ENCODE results near the gene GHSR. TPM values are rescaled to one million over a fixed set of nuclear protein-coding genes. Genes with fewer than 3 reads are reported as not detected.

GHSR gene
- total RNA-seq, 1 experiment from 2014 or later: not detected

DNA sequence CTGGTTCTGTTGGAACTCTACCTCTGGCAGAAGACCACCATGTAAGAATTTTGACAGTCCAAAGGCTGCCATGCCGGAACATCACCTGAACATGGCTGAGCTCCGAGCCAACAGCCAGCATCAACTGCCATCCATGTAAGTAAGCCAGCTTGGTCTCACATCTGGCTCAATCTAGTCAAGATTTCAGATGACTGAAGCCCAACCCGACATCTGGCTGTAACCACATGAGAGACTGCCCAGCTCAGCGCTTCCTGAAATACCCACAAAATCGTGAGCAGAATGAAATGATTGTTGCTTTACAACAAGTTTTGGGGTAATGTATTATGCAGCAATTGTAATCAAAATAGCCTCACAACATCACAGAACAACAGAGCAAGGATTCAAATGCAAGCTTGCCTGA is 32.9 kb downstream of the GHSR start:
- Histone ChIP-seq H3K27ac (ENCODE audit: low read length) (no peak overlapping the region), H3K27me3 (ENCODE audit: control insufficient read depth, insufficient read depth, low read length) (no peaks in the 10 kb centered on the region; the same call in 1 of the 2 replicates), H3K4me1 (ENCODE audit: control insufficient read depth, insufficient read depth, low read length) (no peaks in the 10 kb centered on the region), H3K9me3 (ENCODE audit: control insufficient read depth, insufficient read depth, low read depth, low read length) (no peaks in the 10 kb centered on the region), H3K36me3 (ENCODE audit: control insufficient read depth, insufficient read depth, low read length) (no peaks in the 10 kb centered on the region), H3K4me3 (ENCODE audit: low read depth in 2 of 2, low read length in 2 of 2) (no peak overlapping the region)
- TF ChIP-seq POLR2AphosphoS5 (IDR thresholded peaks at IDR 0.05; ENCODE audit: low read depth, low read length) (no peak), SIN3A (IDR thresholded peaks at IDR 0.05; ENCODE audit: borderline replicate concordance, insufficient read depth, low read depth, low read length) (no peak), TCF7L2 (IDR thresholded peaks at IDR 0.05; ENCODE audit: low read depth, low read length) (no peak)
- TF ChIP-seq, protein P1, sequence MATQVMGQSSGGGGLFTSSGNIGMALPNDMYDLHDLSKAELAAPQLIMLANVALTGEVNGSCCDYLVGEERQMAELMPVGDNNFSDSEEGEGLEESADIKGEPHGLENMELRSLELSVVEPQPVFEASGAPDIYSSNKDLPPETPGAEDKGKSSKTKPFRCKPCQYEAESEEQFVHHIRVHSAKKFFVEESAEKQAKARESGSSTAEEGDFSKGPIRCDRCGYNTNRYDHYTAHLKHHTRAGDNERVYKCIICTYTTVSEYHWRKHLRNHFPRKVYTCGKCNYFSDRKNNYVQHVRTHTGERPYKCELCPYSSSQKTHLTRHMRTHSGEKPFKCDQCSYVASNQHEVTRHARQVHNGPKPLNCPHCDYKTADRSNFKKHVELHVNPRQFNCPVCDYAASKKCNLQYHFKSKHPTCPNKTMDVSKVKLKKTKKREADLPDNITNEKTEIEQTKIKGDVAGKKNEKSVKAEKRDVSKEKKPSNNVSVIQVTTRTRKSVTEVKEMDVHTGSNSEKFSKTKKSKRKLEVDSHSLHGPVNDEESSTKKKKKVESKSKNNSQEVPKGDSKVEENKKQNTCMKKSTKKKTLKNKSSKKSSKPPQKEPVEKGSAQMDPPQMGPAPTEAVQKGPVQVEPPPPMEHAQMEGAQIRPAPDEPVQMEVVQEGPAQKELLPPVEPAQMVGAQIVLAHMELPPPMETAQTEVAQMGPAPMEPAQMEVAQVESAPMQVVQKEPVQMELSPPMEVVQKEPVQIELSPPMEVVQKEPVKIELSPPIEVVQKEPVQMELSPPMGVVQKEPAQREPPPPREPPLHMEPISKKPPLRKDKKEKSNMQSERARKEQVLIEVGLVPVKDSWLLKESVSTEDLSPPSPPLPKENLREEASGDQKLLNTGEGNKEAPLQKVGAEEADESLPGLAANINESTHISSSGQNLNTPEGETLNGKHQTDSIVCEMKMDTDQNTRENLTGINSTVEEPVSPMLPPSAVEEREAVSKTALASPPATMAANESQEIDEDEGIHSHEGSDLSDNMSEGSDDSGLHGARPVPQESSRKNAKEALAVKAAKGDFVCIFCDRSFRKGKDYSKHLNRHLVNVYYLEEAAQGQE (IDR thresholded peaks at IDR 0.05; ENCODE audit: insufficient read depth in 1 of 2, low read depth in 2 of 2, low read length in 1 of 2): no peak
- TF ChIP-seq, protein P2, sequence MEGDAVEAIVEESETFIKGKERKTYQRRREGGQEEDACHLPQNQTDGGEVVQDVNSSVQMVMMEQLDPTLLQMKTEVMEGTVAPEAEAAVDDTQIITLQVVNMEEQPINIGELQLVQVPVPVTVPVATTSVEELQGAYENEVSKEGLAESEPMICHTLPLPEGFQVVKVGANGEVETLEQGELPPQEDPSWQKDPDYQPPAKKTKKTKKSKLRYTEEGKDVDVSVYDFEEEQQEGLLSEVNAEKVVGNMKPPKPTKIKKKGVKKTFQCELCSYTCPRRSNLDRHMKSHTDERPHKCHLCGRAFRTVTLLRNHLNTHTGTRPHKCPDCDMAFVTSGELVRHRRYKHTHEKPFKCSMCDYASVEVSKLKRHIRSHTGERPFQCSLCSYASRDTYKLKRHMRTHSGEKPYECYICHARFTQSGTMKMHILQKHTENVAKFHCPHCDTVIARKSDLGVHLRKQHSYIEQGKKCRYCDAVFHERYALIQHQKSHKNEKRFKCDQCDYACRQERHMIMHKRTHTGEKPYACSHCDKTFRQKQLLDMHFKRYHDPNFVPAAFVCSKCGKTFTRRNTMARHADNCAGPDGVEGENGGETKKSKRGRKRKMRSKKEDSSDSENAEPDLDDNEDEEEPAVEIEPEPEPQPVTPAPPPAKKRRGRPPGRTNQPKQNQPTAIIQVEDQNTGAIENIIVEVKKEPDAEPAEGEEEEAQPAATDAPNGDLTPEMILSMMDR (IDR thresholded peaks at IDR 0.05): no peak
- POLR2A ChIA-PET: no interaction called here
- BruUV-seq (replicated peaks): no TSS peak
- DNase-seq (ENCODE audit: low read depth, low spot score): no peak
- CTCF ChIA-PET: no interaction called here
- intact Hi-C loops (cut with micrococcal nuclease; ENCODE audit: unreplicated experiment): no loop called here
- no peak for ATAC-seq
- in situ Hi-C loops (cut with HindIII; ENCODE audit: low pct_unique_long_range_greater_than_20kb, low sequenced_read_pairs): no loop called here

DNA sequence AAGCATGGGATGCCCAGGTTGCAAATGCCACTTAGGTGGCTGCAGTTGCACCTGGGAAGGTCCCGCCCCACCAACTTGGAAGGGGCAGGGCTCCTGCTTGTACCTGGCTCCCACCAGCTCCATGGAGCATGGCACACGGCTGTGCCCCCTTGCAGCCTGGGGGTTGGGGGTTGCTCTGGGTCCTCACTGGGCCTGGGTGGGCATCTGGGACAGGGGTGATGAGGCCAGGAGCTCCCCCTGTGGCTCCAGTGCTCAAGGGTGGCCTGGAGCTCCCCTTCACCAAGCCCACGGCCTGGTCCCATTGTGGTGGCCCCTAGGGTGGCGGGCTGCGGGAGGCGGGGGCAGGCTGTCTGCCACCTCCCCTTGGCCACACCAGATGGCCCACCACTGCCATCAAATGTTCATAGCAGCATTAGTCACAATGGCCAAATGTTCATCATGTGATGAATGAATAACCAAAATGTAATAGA is 36.7 kb downstream of the GHSR start:
- Histone ChIP-seq H3K27me3 (ENCODE audit: control insufficient read depth, insufficient read depth, low read length) (no peaks in the 10 kb centered on the region; the same call in 1 of the 2 replicates), H3K4me1 (ENCODE audit: control insufficient read depth, insufficient read depth, low read length) (no peaks in the 10 kb centered on the region), H3K27ac (ENCODE audit: low read length) (no peak overlapping the region), H3K9me3 (ENCODE audit: control insufficient read depth, insufficient read depth, low read depth, low read length) (no peaks in the 10 kb centered on the region), H3K4me3 (ENCODE audit: low read depth in 2 of 2, low read length in 2 of 2) (no peak overlapping the region), H3K36me3 (ENCODE audit: control insufficient read depth, insufficient read depth, low read length) (no peaks in the 10 kb centered on the region)
- POLR2A ChIA-PET: no interaction called here
- CTCF ChIA-PET: interaction anchor here (0.9 kb wide), 1 partner anchor 50 kb away, joined by 4 read pairs; no protein-coding TSS in a partner anchor
- in situ Hi-C loops (cut with HindIII; ENCODE audit: low pct_unique_long_range_greater_than_20kb, low sequenced_read_pairs): no loop called here
- intact Hi-C loops (cut with micrococcal nuclease; ENCODE audit: unreplicated experiment): no loop called here
- no TSS peak for BruUV-seq (replicated peaks)
- ATAC-seq (no peak), DNase-seq (ENCODE audit: low read depth, low spot score) (no peak)
- TF ChIP-seq, protein P2 (IDR thresholded peaks at IDR 0.05): no peak
- TF ChIP-seq, protein P1 (IDR thresholded peaks at IDR 0.05; ENCODE audit: insufficient read depth in 1 of 2, low read depth in 2 of 2, low read length in 1 of 2): no peak
- TF ChIP-seq TCF7L2 (IDR thresholded peaks at IDR 0.05; ENCODE audit: low read depth, low read length): no peak
- no peak for TF ChIP-seq SIN3A (IDR thresholded peaks at IDR 0.05; ENCODE audit: borderline replicate concordance, insufficient read depth, low read depth, low read length)
- no peak for TF ChIP-seq POLR2AphosphoS5 (IDR thresholded peaks at IDR 0.05; ENCODE audit: low read depth, low read length)
